Measurements from ENCODE around the gene ADAMTS10.
"Not testable (repeated sequence)": the region's sequence is repeated elsewhere in the genome, so short reads cannot be mapped to it uniquely, and the experiment has no call there.

Gene ADAMTS10

DNA sequence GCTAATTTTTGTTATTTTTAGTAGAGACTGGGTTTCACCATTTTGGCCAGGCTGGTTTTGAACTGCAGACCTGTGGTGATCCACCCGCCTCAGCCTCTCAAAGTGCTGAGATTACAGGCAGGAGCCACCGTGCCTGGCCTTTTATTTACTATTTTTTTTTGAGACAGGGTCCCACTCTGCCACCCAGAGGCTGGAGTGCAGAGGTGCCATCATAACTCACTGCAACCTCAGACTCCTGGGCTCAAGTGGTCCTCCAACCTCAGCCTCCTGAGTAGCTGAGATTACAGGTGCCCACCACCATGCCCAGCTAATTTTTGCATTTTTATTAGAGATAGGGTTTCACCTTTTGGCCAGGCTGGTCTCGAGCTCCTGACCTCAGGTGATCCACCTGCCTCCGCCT is 12.4 kb upstream of the ADAMTS10 start:
- not testable (repeated sequence) for DNase-seq

DNA sequence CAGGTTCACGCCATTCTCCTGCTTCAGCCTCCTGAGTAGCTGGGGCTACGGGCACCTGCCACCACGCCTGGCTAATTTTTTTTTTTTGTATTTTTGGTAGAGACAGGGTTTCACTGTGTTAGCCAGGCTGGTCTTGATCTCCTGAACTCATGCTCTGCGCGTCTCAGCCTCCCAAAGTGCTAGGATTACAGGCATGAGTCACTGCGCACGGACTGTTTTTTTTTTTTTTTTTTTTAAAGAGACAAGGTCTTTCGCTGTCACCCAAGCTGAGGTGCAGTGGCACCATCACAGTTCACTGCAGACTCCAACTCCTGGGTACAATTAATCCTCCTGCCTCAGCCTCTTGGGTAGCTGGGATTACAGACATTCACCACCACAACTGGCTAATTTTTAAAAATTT is 8.2 kb upstream of the ADAMTS10 start:
- no peak for DNase-seq

DNA sequence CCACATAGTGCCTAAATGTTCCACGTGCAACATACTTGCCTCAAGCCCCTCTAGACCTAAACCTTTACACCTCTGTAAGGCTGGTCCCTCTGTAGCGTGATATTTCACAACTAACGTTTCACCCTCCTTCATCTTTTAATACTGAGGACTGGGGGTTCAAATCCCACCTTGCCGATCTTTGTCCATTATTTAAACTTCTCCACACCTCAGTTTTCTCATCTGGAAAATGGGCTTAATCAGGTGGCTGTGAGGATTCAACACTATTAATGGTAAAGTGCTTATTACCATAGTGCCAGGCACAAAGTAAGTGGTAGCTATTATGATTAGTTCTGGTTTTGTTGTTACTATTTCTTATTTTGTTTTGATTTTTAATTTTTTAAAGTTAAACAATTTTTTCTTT is 7.5 kb upstream of the ADAMTS10 start:
- DNase-seq, result no peak

DNA sequence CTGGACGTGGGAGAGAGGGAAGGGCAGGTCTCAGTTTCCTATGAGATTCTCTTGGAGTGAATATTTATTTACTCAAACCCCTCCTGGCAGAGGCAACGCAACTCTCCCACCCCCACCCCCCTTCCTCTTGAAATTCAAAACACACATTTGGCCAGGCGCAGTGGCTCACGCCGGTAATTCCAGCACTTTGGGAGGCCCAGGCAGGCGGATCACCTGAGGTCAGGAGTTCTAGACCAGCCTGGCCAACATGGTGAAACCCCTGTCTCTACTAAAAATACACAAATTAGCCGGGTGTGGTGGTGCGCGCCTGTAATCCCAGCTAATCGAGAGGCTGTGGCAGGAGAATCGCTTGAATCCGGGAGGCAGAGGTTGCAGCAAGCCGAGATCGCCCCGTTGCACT is 6.8 kb upstream of the ADAMTS10 start:
- DNase-seq, result not testable (repeated sequence)

DNA sequence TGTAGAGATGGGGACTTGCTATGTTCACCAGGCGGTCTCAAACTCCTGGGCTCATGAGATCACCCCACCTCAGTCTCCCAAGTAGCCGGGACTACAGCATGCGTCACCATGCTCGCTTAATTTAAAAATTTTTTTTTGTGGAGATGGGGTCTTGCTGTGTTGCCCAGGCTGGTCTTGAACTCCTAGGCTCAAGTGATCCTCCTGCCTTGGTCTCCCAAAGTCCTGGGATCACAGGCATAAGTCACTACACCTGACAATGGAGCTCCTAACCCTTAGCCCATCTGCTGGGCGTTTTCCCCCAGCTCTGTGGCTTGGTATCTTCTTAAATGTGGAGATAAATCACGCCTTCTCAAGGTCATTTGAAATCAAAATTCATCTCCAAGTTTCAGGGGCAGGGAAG is 6.3 kb upstream of the ADAMTS10 start:
- no peak for DNase-seq

DNA sequence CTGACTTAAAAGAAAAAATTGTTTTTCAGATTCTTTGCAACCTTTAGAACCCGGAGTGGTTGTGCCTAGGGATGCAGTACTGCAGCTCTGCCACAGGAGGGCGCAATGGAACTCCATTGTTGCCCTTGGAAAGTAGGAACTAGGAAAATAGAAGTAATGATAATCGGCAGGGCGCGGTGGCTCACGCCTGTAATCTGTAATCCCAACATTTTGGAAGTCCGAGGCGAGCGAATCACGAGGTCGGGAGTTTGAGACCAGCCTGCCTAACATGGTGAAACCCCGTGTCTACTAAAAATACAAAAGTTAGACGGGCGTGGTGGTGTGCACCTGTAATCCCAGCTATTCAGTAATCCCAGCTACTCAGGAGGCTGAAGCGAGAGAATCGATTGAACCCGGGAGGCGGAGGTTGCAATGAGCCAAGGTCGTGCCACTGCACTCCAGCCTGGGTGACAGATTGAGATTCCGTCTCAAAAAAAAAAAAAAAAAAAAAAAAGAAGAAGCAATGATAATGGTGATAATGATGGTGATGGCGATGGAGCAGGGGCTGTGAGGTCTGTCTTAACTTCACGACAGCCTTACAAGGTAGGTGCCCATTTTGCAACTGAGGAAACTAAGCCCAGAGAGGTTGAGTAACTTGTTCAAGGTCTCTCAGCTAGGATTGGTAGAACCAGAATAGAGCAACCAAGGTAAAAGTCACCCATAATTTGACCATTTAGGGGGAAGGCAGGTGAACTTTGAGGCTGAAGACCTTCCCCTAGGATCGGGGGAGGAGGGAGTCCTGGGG is 5.5 kb upstream of the ADAMTS10 start:
- DNase-seq, result no peak

DNA sequence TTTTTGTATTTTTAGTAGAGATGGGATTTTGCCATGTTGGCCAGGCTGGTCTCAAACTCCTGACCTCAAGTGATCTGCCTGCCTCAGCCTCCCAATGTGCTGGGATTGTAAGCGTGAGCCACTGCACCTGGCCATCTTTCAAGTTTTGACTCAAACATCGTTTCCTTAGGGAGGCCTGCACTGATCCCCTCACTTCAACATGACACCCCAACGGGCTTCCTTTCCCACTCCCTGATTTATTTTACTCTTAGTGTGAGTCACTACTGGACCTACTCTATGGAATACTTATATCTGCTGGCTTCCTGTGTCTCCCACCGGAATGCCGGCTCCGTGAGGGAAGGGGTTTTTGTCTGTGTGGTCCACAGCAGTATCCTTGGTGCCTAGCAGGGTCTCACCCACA is 4.5 kb upstream of the ADAMTS10 start:
- DNase-seq, result no peak

DNA sequence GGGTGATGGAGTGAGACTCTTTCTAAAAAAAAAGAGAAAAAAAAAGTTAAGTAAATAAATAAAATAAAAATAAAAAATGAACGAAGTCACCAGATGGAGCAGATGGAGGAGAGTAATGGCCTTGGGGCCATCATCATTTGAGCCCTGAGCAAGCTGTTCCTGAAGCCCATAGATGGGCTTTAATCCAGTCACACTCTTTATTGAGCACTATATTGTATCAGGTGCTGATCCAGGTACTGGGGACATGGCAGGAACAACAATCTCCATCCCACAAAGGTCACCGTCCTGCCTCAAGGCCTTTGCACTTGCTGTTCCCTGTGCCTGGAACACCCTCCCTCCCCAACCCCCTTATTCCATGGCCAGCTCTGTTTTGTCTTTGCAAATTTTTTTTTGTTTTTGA is 3.9 kb upstream of the ADAMTS10 start:
- DNase-seq, result no peak

DNA sequence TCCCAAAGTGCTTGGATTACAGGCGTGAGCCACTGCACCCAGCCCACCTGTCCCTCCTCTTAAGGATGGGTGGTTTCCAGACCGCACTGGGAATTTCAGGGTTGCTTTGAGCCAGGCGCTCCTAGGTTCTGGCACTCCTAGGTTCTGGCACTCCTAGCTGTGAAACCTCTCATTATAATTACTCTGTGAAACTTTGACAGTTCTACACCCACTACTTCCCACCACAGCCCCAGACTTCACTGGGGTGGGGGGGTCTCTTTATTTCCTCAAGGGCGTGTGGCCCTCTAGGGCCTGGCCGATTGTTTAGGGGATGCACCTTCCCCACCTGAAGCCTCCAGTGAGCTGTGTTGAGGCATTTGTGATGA is 2.3 kb upstream of the ADAMTS10 start:
- no peak for DNase-seq

DNA sequence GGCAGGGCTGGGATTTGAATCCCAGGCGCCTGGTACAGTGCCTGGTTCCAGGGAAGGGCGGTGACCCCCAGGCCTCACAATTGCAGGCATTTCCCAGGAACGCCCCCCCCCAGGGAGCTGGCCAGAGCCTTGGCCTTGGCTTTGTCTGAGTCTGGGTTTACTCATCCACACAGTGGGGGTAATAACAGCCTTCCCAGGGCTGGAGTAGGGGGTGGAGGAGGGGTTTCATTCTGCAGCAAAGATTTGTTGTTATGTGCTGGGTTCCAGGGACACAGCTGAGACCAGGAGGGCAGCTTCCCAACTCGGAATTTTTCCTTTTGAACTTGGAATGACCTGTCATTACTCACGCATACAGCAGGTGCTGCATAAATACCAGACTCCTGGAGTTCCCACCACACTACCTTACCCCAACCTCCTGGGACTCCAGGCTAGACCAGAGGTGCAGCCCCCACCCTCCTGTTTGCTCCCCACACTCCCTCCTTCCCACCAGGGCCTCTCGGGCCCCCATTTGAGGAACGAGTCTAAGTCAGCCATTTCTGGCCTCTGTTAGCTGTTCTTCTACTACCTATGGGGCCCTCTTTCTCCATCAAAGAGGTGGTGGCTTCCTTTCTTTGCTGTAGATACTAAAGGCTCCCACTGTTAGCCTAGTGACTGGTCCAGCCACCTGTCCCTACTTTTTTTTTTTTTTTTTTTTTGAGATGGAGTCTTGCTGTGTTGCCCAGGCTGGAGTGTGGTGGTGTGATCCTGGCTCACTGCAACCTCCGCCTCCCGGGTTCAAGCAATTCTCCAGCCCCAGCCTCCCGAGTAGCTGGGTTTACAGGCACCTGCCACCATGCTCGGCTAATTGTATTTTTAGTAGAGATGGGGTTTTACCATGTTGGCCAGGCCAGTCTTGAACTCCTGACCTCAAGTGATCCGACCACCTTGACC is 1.6 kb upstream of the ADAMTS10 start:
- DNase-seq, result no peak

DNA sequence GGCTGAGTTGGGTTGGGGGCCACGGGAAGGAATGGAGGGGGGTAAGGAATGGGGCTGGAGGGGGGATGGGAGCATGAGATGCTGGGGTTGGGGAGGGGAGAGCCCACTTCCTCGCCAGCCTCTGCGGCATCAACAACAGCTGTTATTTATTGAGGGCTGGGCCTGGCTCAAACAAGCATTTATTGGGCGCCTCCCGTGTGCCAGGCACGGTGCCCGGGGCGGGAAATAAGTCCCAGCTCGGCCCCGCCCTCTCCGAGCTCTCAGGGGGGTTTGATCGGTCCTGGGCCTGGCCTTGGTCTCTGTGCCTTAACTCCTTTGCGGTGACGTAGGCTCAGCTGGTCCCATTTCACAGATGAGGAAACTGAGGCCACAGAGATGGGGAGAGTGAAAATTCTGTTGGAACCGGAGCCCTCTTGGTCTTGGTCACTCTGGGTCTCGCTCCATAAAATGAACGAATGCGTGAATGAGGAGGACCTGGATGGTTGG is 919 bp upstream of the ADAMTS10 start:
- DNase-seq, result no peak

DNA sequence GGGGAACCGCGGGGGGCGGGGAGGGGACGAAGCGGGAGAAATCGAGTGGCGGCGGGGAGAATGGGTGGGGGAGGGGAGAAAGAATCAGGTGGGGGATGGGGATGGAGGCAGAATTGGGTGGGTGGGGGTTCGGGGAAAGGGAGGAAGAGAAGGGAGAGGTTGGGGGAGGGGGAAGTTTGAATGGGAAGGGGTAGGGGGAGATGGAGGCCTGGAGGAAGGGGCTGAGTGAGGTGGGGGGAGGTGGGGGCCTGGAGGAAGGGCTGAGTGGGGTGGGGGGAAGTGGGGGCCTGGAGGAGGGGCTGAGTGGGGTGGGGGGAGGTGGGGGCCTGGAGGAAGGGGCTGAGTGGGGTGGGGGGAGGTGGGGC is 403 bp upstream of the ADAMTS10 start:
- no peak for DNase-seq

DNA sequence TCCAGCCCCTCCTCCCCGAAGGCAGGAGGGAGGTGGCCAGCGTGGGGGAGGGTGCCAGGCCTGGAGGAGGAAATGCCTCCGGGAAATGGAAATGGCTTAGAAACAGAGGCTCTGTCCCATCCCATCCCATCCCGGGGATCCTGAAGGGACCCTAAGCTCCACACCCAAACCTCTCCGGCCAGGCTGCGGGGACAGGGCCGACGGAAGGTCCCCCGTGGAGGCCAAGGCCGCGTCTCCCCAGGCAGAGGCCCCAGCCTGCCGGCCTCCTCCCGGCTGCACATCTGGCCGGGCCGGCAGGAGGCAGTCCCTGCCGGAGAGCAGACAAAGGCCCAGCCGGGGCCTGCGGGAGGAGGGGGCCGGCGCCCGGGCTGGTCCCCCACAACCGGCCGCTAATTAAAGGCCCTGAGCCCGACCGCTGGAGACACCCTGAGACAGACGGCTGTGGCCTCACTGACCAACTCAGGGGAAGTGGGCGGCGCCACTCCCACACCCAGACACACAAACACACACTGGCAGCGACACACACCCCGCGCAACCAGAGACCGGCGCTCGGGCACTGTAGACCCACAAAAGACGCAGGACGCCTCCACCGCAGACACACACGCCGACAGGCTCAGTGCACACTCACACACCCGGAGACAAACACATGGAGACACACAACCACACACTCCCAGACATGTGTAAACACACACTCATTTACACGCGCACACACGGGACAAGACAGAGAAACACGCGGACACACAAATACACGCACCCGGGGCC is 1.1 kb downstream of the ADAMTS10 start:
- no peak for DNase-seq

DNA sequence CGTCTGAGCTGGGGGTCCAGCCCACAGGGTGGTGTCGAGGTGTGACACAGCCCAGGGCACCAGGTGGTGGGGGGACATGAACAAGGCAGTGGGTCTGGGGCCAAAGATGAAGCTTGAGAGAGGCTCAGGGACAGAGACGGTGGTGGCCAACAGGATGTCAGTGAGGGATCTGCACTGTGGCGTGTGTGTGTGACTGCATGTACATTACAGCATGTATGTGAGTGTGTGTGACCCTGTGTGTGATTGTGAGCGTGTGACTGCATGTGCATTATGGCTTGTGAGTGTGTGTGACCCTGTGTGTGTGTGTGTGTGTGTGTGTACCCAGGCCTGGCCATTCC is 1.6 kb downstream of the ADAMTS10 start:
- no peak for DNase-seq

DNA sequence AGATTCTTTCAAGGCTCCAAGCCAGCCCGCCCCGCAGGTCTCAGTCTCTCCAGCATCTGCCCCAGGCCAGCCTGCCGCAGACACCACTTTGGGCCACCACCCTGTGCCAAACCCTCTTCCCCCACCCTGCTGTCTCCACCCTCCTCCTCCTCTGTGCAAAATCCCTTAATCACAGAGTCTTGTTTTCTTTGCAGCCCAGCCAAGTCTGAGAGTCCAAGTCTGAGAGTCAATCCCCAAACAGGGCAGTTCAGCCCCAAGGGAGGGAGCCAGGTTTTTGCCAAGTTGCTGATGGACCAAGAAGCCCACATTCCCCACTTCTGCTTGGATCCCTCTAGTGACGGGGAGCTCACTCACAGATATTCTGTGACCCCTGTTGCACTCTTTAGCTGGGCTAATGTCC is 3.1 kb downstream of the ADAMTS10 start:
- DNase-seq, result no peak

DNA sequence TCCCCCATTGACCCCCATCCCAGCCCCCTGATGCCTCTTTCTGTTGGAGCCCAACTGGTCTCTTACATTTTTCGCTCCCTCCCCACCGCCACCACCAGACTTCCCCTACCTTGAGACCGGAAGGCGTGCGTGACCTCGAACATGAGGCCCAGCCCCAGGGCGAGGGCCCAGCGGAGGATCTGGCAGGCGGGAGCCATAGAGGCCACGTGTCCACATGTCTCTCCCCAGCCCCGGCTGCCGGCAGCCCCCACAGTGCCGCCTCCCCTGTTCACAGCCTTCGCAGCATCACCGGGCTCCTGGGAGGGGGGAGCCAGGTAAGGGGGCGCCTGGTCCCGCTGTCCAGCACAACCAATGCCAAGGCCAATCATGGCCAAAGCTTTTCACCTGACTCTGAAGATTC is 5.0 kb downstream of the ADAMTS10 start:
- no peak for DNase-seq

DNA sequence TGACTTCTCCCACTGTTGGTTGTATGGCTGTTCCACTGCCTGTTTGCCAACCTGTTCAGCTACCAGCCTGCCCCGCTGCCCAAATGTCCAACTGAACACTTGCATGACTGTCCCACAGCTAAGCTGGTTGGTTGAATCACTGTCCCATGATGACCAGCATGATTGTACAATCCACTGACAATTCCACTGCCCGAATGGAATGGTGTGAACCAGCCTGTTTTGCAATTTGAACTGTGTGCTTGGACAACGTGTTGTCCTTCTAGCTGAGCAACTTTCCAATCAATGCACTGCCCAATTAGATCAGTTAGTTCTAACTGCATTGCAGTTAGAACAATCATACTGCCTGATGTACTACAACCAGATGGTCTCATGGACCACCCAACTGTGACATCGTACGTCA is 8.7 kb downstream of the ADAMTS10 start:
- no peak for DNase-seq

DNA sequence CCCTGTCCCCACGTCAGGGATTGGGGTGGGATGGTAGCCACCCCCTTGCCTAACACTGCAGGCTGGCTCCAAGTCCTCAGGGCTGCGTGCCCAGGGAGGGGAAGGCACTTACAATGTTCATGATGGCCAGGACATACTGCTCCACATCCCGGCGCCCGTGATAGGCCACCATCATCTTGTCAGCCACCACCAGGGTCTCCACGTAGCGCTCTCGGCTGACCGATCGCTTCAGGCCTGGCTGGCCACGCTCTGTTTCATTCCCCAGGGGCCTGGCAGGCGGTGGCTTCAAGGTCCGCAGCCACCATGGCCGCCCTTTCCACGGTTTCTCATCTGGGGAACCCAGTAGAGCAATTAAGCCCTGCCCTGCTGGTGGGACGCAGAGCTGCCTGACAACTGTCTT is 9.7 kb downstream of the ADAMTS10 start:
- no peak for DNase-seq

DNA sequence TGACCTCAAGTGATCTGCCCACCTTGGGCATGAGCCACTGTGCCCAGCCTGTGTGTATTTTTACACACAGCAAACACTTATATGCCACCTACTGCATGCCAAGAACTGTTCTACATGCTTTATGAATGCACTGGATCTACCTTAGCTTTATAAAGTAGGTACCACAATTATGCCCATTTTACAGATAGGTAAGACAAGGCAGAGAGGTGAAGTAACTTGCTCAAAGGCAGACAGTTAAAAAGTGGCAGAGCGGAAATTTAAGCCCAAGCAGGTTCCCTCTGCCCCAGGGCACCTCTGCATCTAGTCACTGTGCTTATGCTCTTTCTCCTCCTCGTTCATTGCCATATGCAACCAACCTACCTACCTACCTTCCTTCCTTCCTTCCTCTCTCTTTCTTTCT is 10.5 kb downstream of the ADAMTS10 start:
- DNase-seq, result no peak

DNA sequence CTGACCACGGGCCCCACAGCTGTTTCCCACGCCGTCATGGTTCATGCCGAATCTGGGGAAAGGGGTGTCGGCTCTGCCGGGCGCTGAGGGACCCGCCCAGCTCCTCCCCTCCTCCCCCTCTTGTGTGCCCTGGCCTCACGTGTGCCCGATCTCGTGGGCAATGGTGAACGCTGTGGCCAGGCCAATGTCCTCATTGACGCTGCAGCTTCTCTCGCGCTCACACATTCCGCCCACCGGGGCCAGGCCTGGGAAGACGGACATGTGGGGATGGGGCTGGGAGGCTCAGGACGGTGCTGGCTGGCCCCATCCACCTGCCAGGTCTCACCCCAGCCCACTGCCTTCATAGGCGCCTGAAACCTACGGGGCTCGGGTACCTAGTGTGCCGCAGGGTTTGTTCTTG is 14.3 kb downstream of the ADAMTS10 start:
- no peak for DNase-seq

DNA sequence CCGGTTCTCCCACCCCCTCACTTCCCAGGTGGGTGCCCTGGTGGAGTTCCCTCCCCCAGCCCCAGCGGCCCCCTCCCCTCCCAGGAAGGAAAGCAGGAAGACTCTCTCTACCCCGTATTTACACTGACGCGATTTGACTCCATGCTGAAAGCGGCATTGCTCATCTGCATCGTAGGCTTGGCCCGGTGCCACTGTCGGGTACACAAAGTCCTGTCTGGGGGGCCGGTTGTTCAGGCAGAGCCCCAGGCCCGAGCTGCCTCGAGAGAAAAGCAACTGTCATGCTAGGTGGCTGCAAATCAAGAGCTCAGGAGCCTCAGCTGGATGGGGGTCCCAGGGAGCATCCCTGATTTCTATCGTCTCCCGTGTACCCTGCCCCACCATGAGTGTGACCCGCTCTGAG is 14.9 kb downstream of the ADAMTS10 start:
- DNase-seq, result no peak

DNA sequence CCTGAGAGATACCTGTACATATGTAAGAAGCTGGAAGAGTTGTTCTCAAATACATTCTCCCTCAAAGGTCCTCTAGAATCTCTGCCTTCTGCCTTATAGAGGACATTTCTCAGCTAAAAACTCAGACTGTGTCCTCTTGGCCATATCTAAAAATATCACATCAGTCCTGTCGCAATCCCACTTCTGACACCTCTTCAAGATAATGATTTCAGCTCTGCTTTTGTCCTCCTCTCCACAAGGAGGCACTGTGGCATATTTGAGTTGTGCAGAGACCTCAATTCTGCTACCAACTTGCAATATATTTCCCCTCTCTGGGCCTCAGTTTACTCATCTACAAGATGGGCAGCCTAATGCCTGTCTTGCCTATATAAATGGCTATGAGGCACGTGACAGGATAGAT is 16.6 kb downstream of the ADAMTS10 start:
- no peak for DNase-seq

DNA sequence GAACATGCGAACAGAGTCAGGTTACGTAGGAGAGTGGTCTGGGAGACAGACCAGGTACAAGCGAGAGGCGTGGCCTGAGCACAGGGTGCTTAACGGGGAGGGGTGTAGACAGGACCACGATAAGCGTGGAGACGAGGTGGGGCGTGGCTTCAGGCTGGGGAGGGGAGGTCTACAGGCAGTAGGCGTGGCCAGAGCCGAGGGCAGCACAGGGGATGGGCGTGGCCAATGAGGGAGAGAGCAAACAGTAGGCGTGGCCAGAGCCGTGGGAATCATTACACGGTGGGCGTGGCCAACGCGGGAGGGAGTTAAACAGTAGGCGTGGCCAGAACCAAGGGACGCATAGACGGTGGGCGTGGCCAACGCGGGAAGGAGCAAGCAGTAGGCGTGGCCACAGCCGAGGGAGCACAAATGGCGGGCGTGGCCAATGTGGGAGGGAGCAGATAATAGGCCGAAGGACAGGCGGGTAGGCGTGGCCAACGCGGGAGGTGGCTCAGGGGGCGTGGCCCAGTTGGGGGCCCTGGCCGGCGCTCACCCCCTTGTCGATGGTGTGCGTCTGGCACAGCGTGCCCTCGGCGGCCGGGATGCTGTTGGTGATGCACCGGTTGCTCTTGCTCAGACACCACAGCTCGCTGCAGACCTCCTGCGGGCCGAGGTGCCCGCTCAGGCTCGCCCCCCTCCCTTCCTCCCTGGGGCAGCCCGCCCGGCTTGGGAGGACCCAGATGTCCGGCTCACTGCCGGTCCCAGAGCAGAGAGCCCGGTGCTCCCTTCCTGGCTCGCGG is 18.1 kb downstream of the ADAMTS10 start:
- peak in 1 of 2 experiments; percentile 22 for DNase-seq

Measured in NCI-H187 (cell line).